ENCODE measurements around the gene CDH18. TPM values are rescaled to one million over a fixed set of nuclear protein-coding genes. Genes with fewer than 3 reads are reported as not detected.
A peak's percentile ranks its signal among the peaks of the same experiment; 100 is the strongest.

CDH18 gene
- total RNA-seq, 2 donors from 2014 or later: 1.2 TPM; not detected in 1

DNA sequence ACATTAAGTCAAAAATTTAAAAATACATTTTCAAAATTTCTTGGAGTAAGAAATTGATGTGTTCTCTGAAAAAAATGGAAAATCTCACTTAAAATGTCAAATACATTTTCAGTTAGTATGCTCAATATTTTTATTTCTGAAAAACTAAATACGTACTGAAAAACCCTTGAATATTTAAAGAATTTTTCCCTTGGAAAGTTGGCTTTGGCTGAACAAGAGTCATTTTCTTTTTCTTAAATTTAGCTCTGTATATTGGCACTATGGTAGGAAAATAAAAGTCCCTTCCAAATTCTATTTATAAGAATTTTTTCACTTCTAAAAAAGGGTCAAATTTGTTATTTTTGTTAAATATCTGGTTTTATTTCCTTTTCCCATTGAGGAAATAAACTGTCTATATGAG is 29.0 kb upstream of the CDH18 start:
- 88% methylated on average over 1 of the region's 1 CpG for WGBS
- intact Hi-C loops (cut with DNase I): no loop called here
- TF ChIP-seq CTCF (IDR thresholded peaks at IDR 0.05) (no peak), POLR2A (IDR thresholded peaks at IDR 0.05) (no peak), POLR2AphosphoS5 (IDR thresholded peaks at IDR 0.05) (no peak)

GRCh38 chr5:20000416-20000815 is 12.4 kb upstream of the CDH18 start:
- DNase-seq (ENCODE audit: low spot score): no peak

More for the DNA sequence above, 29.0 kb upstream of the CDH18 start:
- Histone ChIP-seq H3K27me3 (replicated peaks; ENCODE audit: insufficient read depth) (no peaks in the 10 kb centered on the region), H3K9me3 (no peaks in the 10 kb centered on the region), H3K27ac (no peak overlapping the region), H3K36me3 (no peaks in the 10 kb centered on the region), H3K4me3 (no peak overlapping the region), H3K4me1 (replicated peaks) (no peaks in the 10 kb centered on the region)
- DNase-seq (ENCODE audit: low spot score): no peak

GRCh38 chr5:19988457-19988856 is 457 bp upstream of the CDH18 start:
- intact Hi-C loops (cut with DNase I): no loop called here
- TF ChIP-seq POLR2A (IDR thresholded peaks at IDR 0.05) (no peak), POLR2AphosphoS5 (IDR thresholded peaks at IDR 0.05) (no peak), CTCF (IDR thresholded peaks at IDR 0.05) (no peak)
- 25% methylated on average over 12 of the region's 12 CpGs for WGBS
- Histone ChIP-seq H3K27ac (no peak overlapping the region), H3K36me3 (no peaks in the 10 kb centered on the region), H3K9me3 (no peaks in the 10 kb centered on the region), H3K4me1 (replicated peaks) (no peaks in the 10 kb centered on the region), H3K27me3 (replicated peaks; ENCODE audit: insufficient read depth) (no peaks in the 10 kb centered on the region), H3K4me3 (peak overlapping the region in 1 of 2 donors; percentile 4)
- no peak for DNase-seq (ENCODE audit: low spot score)

More at GRCh38 chr5:20000416-20000815, 12.4 kb upstream of the CDH18 start:
- Histone ChIP-seq H3K36me3 (no peaks in the 10 kb centered on the region), H3K9me3 (no peaks in the 10 kb centered on the region), H3K27me3 (replicated peaks; ENCODE audit: insufficient read depth) (no peaks in the 10 kb centered on the region), H3K4me1 (replicated peaks) (no peaks in the 10 kb centered on the region), H3K27ac (no peak overlapping the region), H3K4me3 (no peak overlapping the region)
- TF ChIP-seq POLR2A (IDR thresholded peaks at IDR 0.05): no peak
- no peak for TF ChIP-seq CTCF (IDR thresholded peaks at IDR 0.05)
- TF ChIP-seq POLR2AphosphoS5 (IDR thresholded peaks at IDR 0.05): no peak
- intact Hi-C loops (cut with DNase I): no loop called here

GRCh38 chr5:19986806-19987205 is 1.2 kb downstream of the CDH18 start:
- 83% methylated on average over 2 of the region's 2 CpGs for WGBS
- intact Hi-C loops (cut with DNase I): no loop called here
- no peak for DNase-seq (ENCODE audit: low spot score)
- Histone ChIP-seq H3K36me3 (no peaks in the 10 kb centered on the region), H3K27ac (no peak overlapping the region), H3K4me1 (replicated peaks) (no peaks in the 10 kb centered on the region), H3K4me3 (no peak overlapping the region), H3K9me3 (no peaks in the 10 kb centered on the region), H3K27me3 (replicated peaks; ENCODE audit: insufficient read depth) (no peaks in the 10 kb centered on the region)
- no peak for TF ChIP-seq POLR2A (IDR thresholded peaks at IDR 0.05)

- no peak overlapping the region for H3K27ac ChIP-seq
- no peaks in the 10 kb centered on the region for H3K36me3 ChIP-seq
- no peaks in the 10 kb centered on the region for H3K9me3 ChIP-seq
- H3K4me3 ChIP-seq: no peak overlapping the region
- no peaks in the 10 kb centered on the region for H3K27me3 ChIP-seq (replicated peaks; ENCODE audit: insufficient read depth)
- 66% methylated on average over 1 of the region's 1 CpG for WGBS
- no peaks in the 10 kb centered on the region for H3K4me1 ChIP-seq (replicated peaks)
- intact Hi-C loops (cut with DNase I): no loop called here
- no peak for DNase-seq (ENCODE audit: low spot score)
- no peak for TF ChIP-seq POLR2A (IDR thresholded peaks at IDR 0.05)
Observed at GRCh38 chr5:19986031-19986619, 1.9 kb downstream of the CDH18 start.

DNA sequence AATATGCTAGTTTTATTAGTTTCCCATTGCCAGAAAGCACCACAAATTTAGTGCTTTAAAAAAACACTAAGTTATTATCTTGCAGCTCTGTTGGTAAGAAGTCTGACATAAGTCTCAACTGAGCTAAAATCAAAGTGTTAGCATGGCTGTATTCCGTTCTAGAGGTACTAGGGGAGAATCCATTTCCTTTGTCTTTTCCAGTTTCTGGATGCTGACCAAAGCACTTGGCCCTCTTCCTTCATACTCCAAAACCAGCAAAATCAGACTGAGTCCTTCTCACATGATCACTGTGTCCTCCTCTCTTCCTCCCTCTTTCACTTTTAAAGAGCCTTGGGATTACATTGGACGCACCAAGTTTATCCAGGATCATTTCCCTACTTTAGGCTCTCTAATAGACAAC is 9.5 kb downstream of the CDH18 start:
- WGBS: 48% methylated on average over 2 of the region's 2 CpGs
- no peak for DNase-seq (ENCODE audit: low spot score)
- TF ChIP-seq CTCF (IDR thresholded peaks at IDR 0.05) (no peak), POLR2AphosphoS5 (IDR thresholded peaks at IDR 0.05) (no peak), POLR2A (IDR thresholded peaks at IDR 0.05) (no peak)
- H3K4me1 ChIP-seq (replicated peaks): no peaks in the 10 kb centered on the region
- intact Hi-C loops (cut with DNase I): no loop called here
- H3K4me3 ChIP-seq: no peak overlapping the region
- H3K27me3 ChIP-seq (replicated peaks; ENCODE audit: insufficient read depth): no peaks in the 10 kb centered on the region
- no peaks in the 10 kb centered on the region for H3K36me3 ChIP-seq
- no peak overlapping the region for H3K27ac ChIP-seq
- H3K9me3 ChIP-seq: no peaks in the 10 kb centered on the region
